GM10248 (cell line): ENCODE measurements around the gene PRDM12.

ENCODE experiments used
- CTCF ChIA-PET: fragments of 300-600 bp; sonication (Branson Sonifier 250); formaldehyde crosslinking; extraction: SDS; loops from one replicate; lab custom pipeline; 2021; ENCODE audit warnings: antibody characterized with exemption; lab: Yijun Ruan, JAX
- POLR2A ChIA-PET: fragments of 350-650 bp; sonication (Branson Sonifier 250); formaldehyde crosslinking; extraction: SDS; loops from one replicate; lab custom pipeline; 2020; ENCODE audit warnings: antibody characterized with exemption; lab: Yijun Ruan, JAX
- DNase-seq: peaks from one replicate; pipeline ENCODE4 v3.0.0; 2012; ENCODE audit errors: extremely low spot score
- CTCF ChIP-seq: IDR thresholded peaks from 2 replicates; pipeline ENCODE4 v1.5.1; 2012; ENCODE audit warnings: mild to moderate bottlenecking, low read depth; ENCODE audit errors: extremely low read depth, missing control alignments, control extremely low read depth

The PRDM12 gene

DNA sequence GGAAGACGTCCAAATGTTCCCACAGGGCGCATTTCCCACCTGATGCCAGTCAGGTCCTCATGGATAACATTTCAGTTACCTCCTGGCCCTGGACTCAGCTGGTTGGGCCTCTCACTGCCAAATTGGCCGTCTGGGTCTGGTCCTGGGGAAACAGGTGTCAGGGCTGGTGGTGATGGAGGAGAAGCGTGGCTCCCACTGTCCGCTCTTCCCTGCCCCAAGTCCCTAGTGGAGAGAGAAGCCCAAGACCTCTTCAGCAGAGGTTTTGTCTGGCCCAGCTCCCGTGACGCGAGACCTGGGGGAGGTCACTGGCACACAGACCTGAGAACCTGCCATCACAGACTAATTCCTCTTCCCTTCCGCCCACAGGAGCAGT, 27.8 kb upstream of the PRDM12 start:
- no peak for TF ChIP-seq CTCF
- POLR2A ChIA-PET: no interaction called here
- DNase-seq: no peak
- CTCF ChIA-PET: no interaction called here

DNA sequence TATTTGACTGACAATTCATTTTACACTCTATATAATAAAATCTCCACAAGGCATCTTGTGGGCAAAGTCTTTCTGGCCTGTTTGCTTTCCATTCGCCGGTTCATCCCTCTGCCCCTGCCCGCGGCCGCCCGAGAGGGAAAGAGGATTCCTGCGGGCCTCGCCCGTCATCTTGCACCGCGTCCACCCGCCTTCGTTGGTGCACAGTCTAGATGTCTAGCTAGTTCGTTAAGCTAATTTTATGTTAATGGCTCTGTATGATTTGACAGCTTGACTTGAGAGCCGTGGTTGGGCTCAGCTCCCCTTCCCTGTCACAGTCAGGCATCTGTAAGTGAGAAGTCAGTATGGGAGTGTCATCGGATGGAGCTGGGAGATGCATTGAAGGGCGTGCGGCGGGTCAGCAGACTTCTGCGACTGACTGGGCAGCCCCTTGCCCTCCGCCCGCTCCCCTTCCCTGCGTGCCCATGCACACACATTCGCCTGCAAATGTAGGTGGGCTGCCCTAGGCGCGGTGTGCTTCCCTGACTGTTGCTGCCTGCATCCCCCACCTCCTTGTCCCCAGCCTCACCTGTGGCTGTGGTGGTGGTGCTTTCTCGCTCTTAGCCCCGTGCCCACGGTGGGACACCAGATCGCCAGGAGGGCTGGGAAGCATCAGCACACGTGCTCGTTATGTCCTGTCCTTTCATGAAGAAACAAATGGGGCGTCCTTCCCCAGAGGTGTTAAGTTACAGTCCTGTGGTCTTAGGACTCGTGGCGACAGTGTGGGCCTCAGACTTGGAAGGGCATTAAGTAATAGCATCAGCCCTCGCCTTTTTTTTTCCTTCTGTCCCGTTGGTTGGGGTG, 25.9 kb upstream of the PRDM12 start:
- no peak for TF ChIP-seq CTCF
- CTCF ChIA-PET: no interaction called here
- DNase-seq: no peak
- POLR2A ChIA-PET: no interaction called here

GRCh38 chr9:130639124-130639765, 25.1 kb upstream of the PRDM12 start:
- TF ChIP-seq CTCF: no peak
- DNase-seq: no peak
- ChIA-PET POLR2A (no interaction called here), CTCF (interaction anchor here (1.3 kb wide), 1 partner anchor 17 kb away, joined by 3 read pairs; no protein-coding TSS in a partner anchor)

GRCh38 chr9:130639866-130640555, 24.4 kb upstream of the PRDM12 start:
- ChIA-PET CTCF (interaction anchor here (1.3 kb wide), 1 partner anchor 16 kb away, joined by 3 read pairs; no protein-coding TSS in a partner anchor), POLR2A (no interaction called here)
- DNase-seq: no peak
- TF ChIP-seq CTCF: no peak

GRCh38 chr9:130640681-130641080, 23.7 kb upstream of the PRDM12 start:
- ChIA-PET CTCF (interaction anchor here (1.3 kb wide), 1 partner anchor 13 kb away, joined by 3 read pairs; no protein-coding TSS in a partner anchor), POLR2A (no interaction called here)
- no peak for DNase-seq
- no peak for TF ChIP-seq CTCF

- ChIA-PET POLR2A (no interaction called here), CTCF (no interaction called here)
- no peak for DNase-seq
- TF ChIP-seq CTCF: no peak
These were observed 21.5 kb upstream of the PRDM12 start for GRCh38 chr9:130642926-130643325.
